Astrocyte (in vitro differentiated cells and primary cell): ENCODE measurements around the gene C17orf107. TPM values are rescaled to one million over a fixed set of nuclear protein-coding genes. Genes with fewer than 3 reads are reported as not detected.

ENCODE experiments used
- DNase-seq: peaks from one replicate; pipeline ENCODE4 v3.0.0-alpha.2; 2010; ENCODE audit warnings: low read depth
- FAIRE-seq: peaks from 2 replicates; lab custom pipeline; 2011; peaks lifted over from hg19 to GRCh38; lab: Jason Lieb, UNC
- H2AFZ ChIP-seq: 2 replicates; pipeline ENCODE4 v1.6.0; 2012; ENCODE audit warnings: low read depth, low read length, inconsistent platforms
- H3K27ac ChIP-seq: 2 replicates; pipeline ENCODE4 v1.5.1; 2011; ENCODE audit warnings: low read depth, low read length, inconsistent platforms
- H3K27me3 ChIP-seq: 2 replicates; pipeline ENCODE4 v1.6.0; 2011; ENCODE audit warnings: low read length, inconsistent platforms; ENCODE audit not compliant: insufficient read depth
- H3K36me3 ChIP-seq: 2 replicates; pipeline ENCODE4 v1.5.1; 2011; ENCODE audit warnings: low read length, inconsistent platforms; ENCODE audit not compliant: insufficient read depth
- H3K4me1 ChIP-seq: 2 replicates; pipeline ENCODE4 v1.5.1; 2011; ENCODE audit warnings: low read length, inconsistent platforms; ENCODE audit not compliant: insufficient read depth
- H3K4me2 ChIP-seq: 2 replicates; pipeline ENCODE4 v1.6.0; 2012; ENCODE audit warnings: low read length, inconsistent platforms
- H3K4me3 ChIP-seq: 2 replicates; pipeline ENCODE4 v1.5.1; 2011; ENCODE audit warnings: low read depth, mild to moderate bottlenecking, low read length, inconsistent platforms; ENCODE audit not compliant: insufficient read depth
- H3K79me2 ChIP-seq: 2 replicates; pipeline ENCODE4 v1.6.0; 2012; ENCODE audit warnings: mild to moderate bottlenecking, low read length, inconsistent platforms; ENCODE audit not compliant: insufficient read depth
- H3K9ac ChIP-seq: 2 replicates; pipeline ENCODE4 v1.6.0; 2012; ENCODE audit warnings: mild to moderate bottlenecking, low read length, inconsistent platforms
- H3K9me3 ChIP-seq: 2 replicates; pipeline ENCODE4 v1.5.1; 2012; ENCODE audit warnings: low read depth, mild to moderate bottlenecking, low read length, inconsistent platforms; ENCODE audit not compliant: insufficient read depth
- H4K20me1 ChIP-seq: 2 replicates; pipeline ENCODE4 v1.6.0; 2012; ENCODE audit warnings: low read length, inconsistent platforms; ENCODE audit not compliant: insufficient read depth
- H3K27ac Mint-ChIP-seq: one replicate; pipeline ENCODE4 v1.8.0; 2021; ENCODE audit warnings: mild to moderate bottlenecking, mixed read lengths; ENCODE audit not compliant: unreplicated experiment
- H3K27me3 Mint-ChIP-seq: one replicate; pipeline ENCODE4 v1.8.0; 2021; ENCODE audit warnings: low read depth, mixed read lengths; ENCODE audit not compliant: unreplicated experiment
- H3K36me3 Mint-ChIP-seq: one replicate; pipeline ENCODE4 v1.8.0; 2021; ENCODE audit warnings: low read depth, mixed read lengths; ENCODE audit not compliant: unreplicated experiment
- H3K4me1 Mint-ChIP-seq: one replicate; pipeline ENCODE4 v1.8.0; 2021; ENCODE audit warnings: low read depth, mixed read lengths; ENCODE audit not compliant: unreplicated experiment
- H3K4me3 Mint-ChIP-seq: one replicate; pipeline ENCODE4 v1.8.0; 2021; ENCODE audit warnings: mild to moderate bottlenecking, moderate library complexity, mixed read lengths; ENCODE audit not compliant: unreplicated experiment
- H3K9me3 Mint-ChIP-seq: one replicate; pipeline ENCODE4 v1.8.0; 2021; ENCODE audit warnings: mild to moderate bottlenecking, mixed read lengths; ENCODE audit not compliant: unreplicated experiment
- EZH2 ChIP-seq: IDR thresholded peaks from 2 replicates; pipeline ENCODE4 v1.6.1; 2012; ENCODE audit warnings: mild to moderate bottlenecking, low read length, inconsistent platforms; ENCODE audit not compliant: insufficient read depth
- total RNA-seq: library from RNA; stranded (reverse); gene quantifications from 2 replicates; pipeline ENCODE4 v1.2.1, GENCODE V29; 2021
- TF ChIP-seq, protein P1 (sequence below): IDR thresholded peaks from 2 replicates; pipeline ENCODE4 v1.5.1; 2011; ENCODE audit warnings: low read depth, mild to moderate bottlenecking, inconsistent platforms, low read length, moderate library complexity; ENCODE audit not compliant: insufficient read depth

C17orf107 gene
- total RNA-seq, 1 donor from 2014 or later = 2.2 TPM

- Histone ChIP-seq H3K4me1 (peaks cover 43% of the 10 kb centered on the region), H3K27ac (peak overlapping the region; percentile 22), H3K4me3 (no peak overlapping the region), H3K79me2 (peaks cover 92% of the 10 kb centered on the region), H4K20me1 (peaks cover 63% of the 10 kb centered on the region), H3K4me2 (no peak overlapping the region), H3K36me3 (peaks cover 37% of the 10 kb centered on the region), H3K27me3 (no peaks in the 10 kb centered on the region), H3K9me3 (no peaks in the 10 kb centered on the region), H3K9ac (peak overlapping the region; percentile 97), H2AFZ (no peak overlapping the region)
- peak overlapping the region; percentile 99 for H3K27ac Mint-ChIP-seq
- H3K36me3 Mint-ChIP-seq = peaks cover 28% of the 10 kb centered on the region
- DNase-seq (no peak), FAIRE-seq (no peak)
- H3K4me3 Mint-ChIP-seq = peak overlapping the region; percentile 95
- peaks cover 37% of the 10 kb centered on the region for H3K4me1 Mint-ChIP-seq
- TF ChIP-seq, protein P1, sequence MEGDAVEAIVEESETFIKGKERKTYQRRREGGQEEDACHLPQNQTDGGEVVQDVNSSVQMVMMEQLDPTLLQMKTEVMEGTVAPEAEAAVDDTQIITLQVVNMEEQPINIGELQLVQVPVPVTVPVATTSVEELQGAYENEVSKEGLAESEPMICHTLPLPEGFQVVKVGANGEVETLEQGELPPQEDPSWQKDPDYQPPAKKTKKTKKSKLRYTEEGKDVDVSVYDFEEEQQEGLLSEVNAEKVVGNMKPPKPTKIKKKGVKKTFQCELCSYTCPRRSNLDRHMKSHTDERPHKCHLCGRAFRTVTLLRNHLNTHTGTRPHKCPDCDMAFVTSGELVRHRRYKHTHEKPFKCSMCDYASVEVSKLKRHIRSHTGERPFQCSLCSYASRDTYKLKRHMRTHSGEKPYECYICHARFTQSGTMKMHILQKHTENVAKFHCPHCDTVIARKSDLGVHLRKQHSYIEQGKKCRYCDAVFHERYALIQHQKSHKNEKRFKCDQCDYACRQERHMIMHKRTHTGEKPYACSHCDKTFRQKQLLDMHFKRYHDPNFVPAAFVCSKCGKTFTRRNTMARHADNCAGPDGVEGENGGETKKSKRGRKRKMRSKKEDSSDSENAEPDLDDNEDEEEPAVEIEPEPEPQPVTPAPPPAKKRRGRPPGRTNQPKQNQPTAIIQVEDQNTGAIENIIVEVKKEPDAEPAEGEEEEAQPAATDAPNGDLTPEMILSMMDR = no peak
- TF ChIP-seq EZH2 = no peak
- no peaks in the 10 kb centered on the region for H3K27me3 Mint-ChIP-seq
- H3K9me3 Mint-ChIP-seq = peaks cover 2% of the 10 kb centered on the region
Measured at GRCh38 chr17:4942760-4943508, 43.6 kb downstream of the C17orf107 start.

DNA sequence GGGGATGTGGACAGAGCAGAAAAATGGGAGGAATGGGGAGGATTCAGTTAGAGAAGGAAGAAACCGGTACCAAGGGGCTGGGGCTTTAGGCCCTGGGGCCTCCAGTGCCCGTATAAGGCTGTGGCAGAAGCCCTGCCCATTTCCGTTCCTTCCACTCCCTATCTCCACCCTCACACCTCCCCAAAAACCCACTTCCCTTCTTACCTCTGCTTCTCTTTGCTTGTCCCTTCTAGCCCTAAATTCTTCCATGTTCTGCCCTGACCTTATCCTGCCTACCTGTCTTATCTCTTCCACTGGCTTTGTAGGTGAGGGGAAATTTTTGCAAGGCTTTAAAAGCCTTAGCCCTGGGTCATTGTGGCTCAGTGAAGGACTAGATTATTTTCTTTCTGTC, 44.8 kb downstream of the C17orf107 start:
- H3K36me3 Mint-ChIP-seq = peaks cover 26% of the 10 kb centered on the region
- Histone ChIP-seq H2AFZ (no peak overlapping the region), H3K4me2 (peak overlapping the region; percentile 99), H4K20me1 (peaks cover 62% of the 10 kb centered on the region), H3K36me3 (peaks cover 37% of the 10 kb centered on the region), H3K9ac (peak overlapping the region; percentile 93), H3K9me3 (no peaks in the 10 kb centered on the region), H3K4me3 (no peak overlapping the region), H3K27me3 (no peaks in the 10 kb centered on the region), H3K4me1 (peaks cover 33% of the 10 kb centered on the region), H3K79me2 (peaks cover 84% of the 10 kb centered on the region), H3K27ac (peak overlapping the region; percentile 89)
- H3K27ac Mint-ChIP-seq = peak overlapping the region; percentile 96
- no peak for FAIRE-seq
- H3K27me3 Mint-ChIP-seq = no peaks in the 10 kb centered on the region
- H3K4me3 Mint-ChIP-seq = peak overlapping the region; percentile 98
- TF ChIP-seq, protein P1 = no peak
- TF ChIP-seq EZH2 = no peak
- peaks cover 2% of the 10 kb centered on the region for H3K9me3 Mint-ChIP-seq
- DNase-seq = no peak
- H3K4me1 Mint-ChIP-seq = peaks cover 33% of the 10 kb centered on the region
